ENCODE measurements around the gene SOCS6. TPM values are rescaled to one million over a fixed set of nuclear protein-coding genes. Genes with fewer than 3 reads are reported as not detected.

SOCS6 gene
- total RNA-seq, 4 donors from 2014 or later = 12.8 to 26.8 (median 16.3) TPM

- peak overlapping the region; percentile 75 to 91 (median 90) for H3K27ac ChIP-seq
- in situ Hi-C loops (cut with MboI; ENCODE audit: low sequenced_read_pairs in 4 of 4) = loop anchor here in 1 of 4 donors (10.0 kb wide), 1 partner anchor 83 kb away; the partner anchor contains the start of gene RTTN
- H3K36me3 ChIP-seq = no peaks in the 10 kb centered on the region
- no peaks in the 10 kb centered on the region for H3K9me3 ChIP-seq
- H3K4me1 ChIP-seq = peaks cover 25 to 32% of the 10 kb centered on the region in 2 donors
- H3K4me3 ChIP-seq = peak overlapping the region in 2 of 4 donors; percentile 69 to 74
- TF ChIP-seq POLR2A (IDR thresholded peaks at IDR 0.05) = no peak
- no peak for TF ChIP-seq CTCF (IDR thresholded peaks at IDR 0.05 in 4 of 5, conservative IDR thresholded peaks at IDR 0.05 in 1 of 5)
- no peaks in the 10 kb centered on the region for H3K27me3 ChIP-seq
- ATAC-seq = no peak
- intact Hi-C loops (cut with DNase I; ENCODE audit: low total_unique reads) = loop anchor here (5.0 kb wide), 2 partner anchors 50 to 80 kb away; partner anchors contain the start of gene RTTN
- DNase-seq = no peak
These were observed 1.1 kb upstream of the SOCS6 start for GRCh38 chr18:70287731-70288130.

GRCh38 chr18:70288171-70288850 is 534 bp upstream of the SOCS6 start:
- Histone ChIP-seq H3K36me3 (no peaks in the 10 kb centered on the region), H3K27me3 (no peaks in the 10 kb centered on the region), H3K9me3 (no peaks in the 10 kb centered on the region), H3K27ac (peak overlapping the region; percentile 75 to 91 (median 90)), H3K4me3 (peak overlapping the region; percentile 68 to 74 (median 69)), H3K4me1 (peaks cover 31 to 32% of the 10 kb centered on the region in 2 donors)
- in situ Hi-C loops (cut with MboI; ENCODE audit: low sequenced_read_pairs in 4 of 4) = loop anchor here in 1 of 4 donors (10.0 kb wide), 1 partner anchor 84 kb away; the partner anchor contains the start of gene RTTN
- peak; percentile 52 to 70 for ATAC-seq
- peak in 1 of 2 donors; percentile 39 for DNase-seq
- TF ChIP-seq POLR2A (IDR thresholded peaks at IDR 0.05) (no peak), CTCF (IDR thresholded peaks at IDR 0.05 in 4 of 5, conservative IDR thresholded peaks at IDR 0.05 in 1 of 5) (no peak)
- intact Hi-C loops (cut with DNase I; ENCODE audit: low total_unique reads) = loop anchor here (5.0 kb wide), 2 partner anchors 49 to 81 kb away; partner anchors contain the start of gene RTTN

- Histone ChIP-seq H3K4me3 (peak overlapping the region; percentile 64 to 74 (median 72)), H3K4me1 (peaks cover 37 to 40% of the 10 kb centered on the region in 2 donors), H3K36me3 (no peaks in the 10 kb centered on the region), H3K27me3 (no peaks in the 10 kb centered on the region), H3K9me3 (no peaks in the 10 kb centered on the region), H3K27ac (peak overlapping the region; percentile 75 to 91 (median 90))
- intact Hi-C loops (cut with DNase I; ENCODE audit: low total_unique reads) = loop anchor here (5.0 kb wide), 2 partner anchors 48 to 82 kb away; partner anchors contain the start of gene RTTN
- in situ Hi-C loops (cut with MboI; ENCODE audit: low sequenced_read_pairs in 4 of 4) = loop anchor here in 1 of 4 donors (10.0 kb wide), 1 partner anchor 85 kb away; the partner anchor contains the start of gene RTTN
- ATAC-seq (peak; percentile 40 to 62), DNase-seq (no peak)
- no peak for TF ChIP-seq POLR2A (IDR thresholded peaks at IDR 0.05)
These were observed 787 bp downstream of the SOCS6 start for GRCh38 chr18:70289351-70290312.

- in situ Hi-C loops (cut with MboI; ENCODE audit: low sequenced_read_pairs in 4 of 4) (no loop called here), intact Hi-C loops (cut with DNase I; ENCODE audit: low total_unique reads) (no loop called here)
- Histone ChIP-seq H3K4me1 (peaks cover 47 to 49% of the 10 kb centered on the region in 2 donors), H3K36me3 (no peaks in the 10 kb centered on the region), H3K4me3 (peak overlapping the region; percentile 64 to 74 (median 70)), H3K27ac (peak overlapping the region; percentile 75 to 91 (median 80)), H3K27me3 (no peaks in the 10 kb centered on the region), H3K9me3 (no peaks in the 10 kb centered on the region)
- ATAC-seq = no peak
- DNase-seq = no peak
- TF ChIP-seq POLR2A (IDR thresholded peaks at IDR 0.05) = no peak
- TF ChIP-seq CTCF (IDR thresholded peaks at IDR 0.05 in 4 of 5, conservative IDR thresholded peaks at IDR 0.05 in 1 of 5) = no peak
These were observed 1.8 kb downstream of the SOCS6 start for GRCh38 chr18:70290482-70291294.
